Measurements from ENCODE around the gene CADM1.

The CADM1 gene

DNA sequence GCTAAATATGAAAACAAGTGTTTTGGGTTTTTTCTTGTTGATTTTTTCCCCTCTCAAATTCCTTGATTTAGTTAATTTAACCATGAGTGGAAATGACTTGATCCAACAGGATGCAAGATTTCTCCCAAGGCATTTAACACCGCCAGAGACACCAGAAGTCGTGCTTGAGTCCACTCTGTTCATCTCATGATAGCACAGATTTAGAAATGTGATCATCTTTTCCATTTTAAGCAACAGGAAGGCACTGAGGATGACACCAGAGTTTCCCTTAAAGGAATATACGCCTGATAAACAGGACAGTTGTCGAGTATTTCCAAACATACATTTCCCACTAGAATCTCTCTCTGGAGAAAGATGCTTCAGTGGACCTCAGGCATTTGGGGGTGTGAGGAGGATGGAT, 318.7 kb downstream of the CADM1 start:
- no peak for TF ChIP-seq EZH2 (IDR thresholded peaks at IDR 0.05; ENCODE audit: borderline replicate concordance, low read depth, low read length, severe bottlenecking)
- TF ChIP-seq, protein P1, sequence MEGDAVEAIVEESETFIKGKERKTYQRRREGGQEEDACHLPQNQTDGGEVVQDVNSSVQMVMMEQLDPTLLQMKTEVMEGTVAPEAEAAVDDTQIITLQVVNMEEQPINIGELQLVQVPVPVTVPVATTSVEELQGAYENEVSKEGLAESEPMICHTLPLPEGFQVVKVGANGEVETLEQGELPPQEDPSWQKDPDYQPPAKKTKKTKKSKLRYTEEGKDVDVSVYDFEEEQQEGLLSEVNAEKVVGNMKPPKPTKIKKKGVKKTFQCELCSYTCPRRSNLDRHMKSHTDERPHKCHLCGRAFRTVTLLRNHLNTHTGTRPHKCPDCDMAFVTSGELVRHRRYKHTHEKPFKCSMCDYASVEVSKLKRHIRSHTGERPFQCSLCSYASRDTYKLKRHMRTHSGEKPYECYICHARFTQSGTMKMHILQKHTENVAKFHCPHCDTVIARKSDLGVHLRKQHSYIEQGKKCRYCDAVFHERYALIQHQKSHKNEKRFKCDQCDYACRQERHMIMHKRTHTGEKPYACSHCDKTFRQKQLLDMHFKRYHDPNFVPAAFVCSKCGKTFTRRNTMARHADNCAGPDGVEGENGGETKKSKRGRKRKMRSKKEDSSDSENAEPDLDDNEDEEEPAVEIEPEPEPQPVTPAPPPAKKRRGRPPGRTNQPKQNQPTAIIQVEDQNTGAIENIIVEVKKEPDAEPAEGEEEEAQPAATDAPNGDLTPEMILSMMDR (IDR thresholded peaks at IDR 0.05; ENCODE audit: borderline replicate concordance, extremely low read depth, low read length, poor library complexity, severe bottlenecking), result no peak
- H3K79me2 ChIP-seq (ENCODE audit: insufficient read depth, low read length), result no peaks in the 10 kb centered on the region

DNA sequence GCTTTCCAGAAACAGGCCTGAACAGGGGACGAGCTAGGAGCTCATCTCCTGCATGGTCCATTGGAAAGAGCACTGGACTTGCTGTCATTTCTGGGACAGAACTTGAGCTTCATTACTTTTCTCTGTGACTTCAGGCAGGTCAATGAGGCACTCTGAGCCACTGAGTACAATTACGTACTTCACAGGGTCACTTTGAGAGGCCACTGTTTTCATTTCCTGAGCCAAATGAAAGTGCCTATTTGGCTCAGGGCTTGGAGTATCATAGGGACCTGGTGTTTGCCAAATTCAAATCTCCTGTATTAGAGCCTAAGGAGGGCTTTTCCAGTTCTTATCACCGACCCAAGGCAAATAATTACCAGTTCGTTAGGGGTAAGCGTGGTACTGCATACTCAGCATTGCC, 319.3 kb downstream of the CADM1 start:
- H3K27ac ChIP-seq (ENCODE audit: low read length), result no peak overlapping the region
- H2AFZ ChIP-seq (ENCODE audit: low read depth, low read length), result no peak overlapping the region
- ATAC-seq (ENCODE audit: insufficient read depth, low read depth) (no peak), DNase-seq (no peak)
- no peak overlapping the region for H3K4me2 ChIP-seq (ENCODE audit: insufficient read depth, low read length)
- no peaks in the 10 kb centered on the region for H3K79me2 ChIP-seq (ENCODE audit: insufficient read depth, low read length)
- no peaks in the 10 kb centered on the region for H3K36me3 ChIP-seq (ENCODE audit: insufficient read depth, low read length)
- H4K20me1 ChIP-seq (ENCODE audit: insufficient read depth, low read length), result no peaks in the 10 kb centered on the region
- no peak for TF ChIP-seq EZH2 (IDR thresholded peaks at IDR 0.05; ENCODE audit: borderline replicate concordance, low read depth, low read length, severe bottlenecking)
- TF ChIP-seq, protein P1 (IDR thresholded peaks at IDR 0.05; ENCODE audit: borderline replicate concordance, extremely low read depth, low read length, poor library complexity, severe bottlenecking), result no peak
- H3K4me3 ChIP-seq (ENCODE audit: low read depth in 1 of 2, low read length in 2 of 2), result no peak overlapping the region
- no peaks in the 10 kb centered on the region for H3K4me1 ChIP-seq (ENCODE audit: insufficient read depth, low read length)
- peaks cover 5% of the 10 kb centered on the region for H3K27me3 ChIP-seq (ENCODE audit: insufficient read depth, low read length, poor library complexity)
- H3K9me3 ChIP-seq (ENCODE audit: insufficient read depth, low read length, severe bottlenecking), result no peaks in the 10 kb centered on the region
- no peak overlapping the region for H3K9ac ChIP-seq (ENCODE audit: low read depth, low read length)

More for the DNA sequence above, 318.7 kb downstream of the CADM1 start:
- Histone ChIP-seq H3K27ac (ENCODE audit: low read length) (no peak overlapping the region), H4K20me1 (ENCODE audit: insufficient read depth, low read length) (no peaks in the 10 kb centered on the region), H3K4me2 (ENCODE audit: insufficient read depth, low read length) (no peak overlapping the region), H3K27me3 (ENCODE audit: insufficient read depth, low read length, poor library complexity) (peaks cover 5% of the 10 kb centered on the region), H3K9ac (ENCODE audit: low read depth, low read length) (no peak overlapping the region), H3K9me3 (ENCODE audit: insufficient read depth, low read length, severe bottlenecking) (no peaks in the 10 kb centered on the region), H3K4me3 (ENCODE audit: low read depth in 1 of 2, low read length in 2 of 2) (no peak overlapping the region), H3K4me1 (ENCODE audit: insufficient read depth, low read length) (no peaks in the 10 kb centered on the region), H2AFZ (ENCODE audit: low read depth, low read length) (no peak overlapping the region), H3K36me3 (ENCODE audit: insufficient read depth, low read length) (no peaks in the 10 kb centered on the region)
- no peak for ATAC-seq (ENCODE audit: insufficient read depth, low read depth)
- DNase-seq, result no peak

DNA sequence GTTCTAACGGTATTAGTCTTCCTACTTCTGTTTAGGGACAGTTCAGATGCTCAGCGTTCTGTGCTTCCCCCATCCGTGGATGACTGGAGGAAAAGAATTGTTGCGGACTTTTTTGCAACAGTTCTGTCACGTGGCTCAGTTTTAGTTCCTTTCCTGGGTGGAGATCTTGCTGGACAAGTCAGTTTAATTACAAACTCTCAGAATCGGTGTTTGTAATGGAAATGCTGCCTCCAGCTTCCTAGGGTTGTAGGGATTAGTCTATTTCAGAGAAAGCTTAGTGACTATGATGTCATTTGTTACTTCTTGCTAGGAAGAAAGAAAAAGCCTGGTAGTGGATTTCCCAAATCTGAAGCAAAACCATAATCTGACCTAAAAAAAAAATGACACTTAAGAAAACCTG, 320.4 kb downstream of the CADM1 start:
- Histone ChIP-seq H3K4me3 (ENCODE audit: low read depth in 1 of 2, low read length in 2 of 2) (no peak overlapping the region), H2AFZ (ENCODE audit: low read depth, low read length) (no peak overlapping the region), H3K27ac (ENCODE audit: low read length) (no peak overlapping the region), H3K36me3 (ENCODE audit: insufficient read depth, low read length) (no peaks in the 10 kb centered on the region), H4K20me1 (ENCODE audit: insufficient read depth, low read length) (no peaks in the 10 kb centered on the region), H3K9me3 (ENCODE audit: insufficient read depth, low read length, severe bottlenecking) (no peaks in the 10 kb centered on the region), H3K27me3 (ENCODE audit: insufficient read depth, low read length, poor library complexity) (peaks cover 5% of the 10 kb centered on the region), H3K4me1 (ENCODE audit: insufficient read depth, low read length) (no peaks in the 10 kb centered on the region), H3K4me2 (ENCODE audit: insufficient read depth, low read length) (no peak overlapping the region), H3K9ac (ENCODE audit: low read depth, low read length) (no peak overlapping the region), H3K79me2 (ENCODE audit: insufficient read depth, low read length) (no peaks in the 10 kb centered on the region)
- no peak for TF ChIP-seq EZH2 (IDR thresholded peaks at IDR 0.05; ENCODE audit: borderline replicate concordance, low read depth, low read length, severe bottlenecking)
- TF ChIP-seq, protein P1 (IDR thresholded peaks at IDR 0.05; ENCODE audit: borderline replicate concordance, extremely low read depth, low read length, poor library complexity, severe bottlenecking), result no peak
- ATAC-seq (ENCODE audit: insufficient read depth, low read depth) (no peak), DNase-seq (no peak)

DNA sequence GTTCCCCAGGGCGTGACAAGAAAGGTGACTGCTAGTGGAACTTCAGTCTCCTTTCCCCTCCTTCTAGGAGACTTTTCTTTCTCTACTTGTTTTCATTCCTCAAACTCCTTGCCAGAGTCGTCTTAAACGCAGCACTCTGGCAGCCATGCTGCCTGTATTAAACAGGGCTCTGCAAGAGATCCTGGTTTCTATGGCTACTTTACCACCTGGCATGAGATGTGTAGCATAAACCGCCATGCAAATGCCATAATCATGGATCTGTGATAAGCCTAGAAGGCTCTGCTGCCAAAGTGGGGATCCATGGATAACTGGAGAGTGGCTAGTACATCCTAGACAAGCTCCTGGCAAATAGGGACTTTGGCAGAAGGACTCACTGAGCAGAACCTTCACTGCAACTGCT, 321.1 kb downstream of the CADM1 start:
- H3K9ac ChIP-seq (ENCODE audit: low read depth, low read length), result no peak overlapping the region
- peaks cover 5% of the 10 kb centered on the region for H3K27me3 ChIP-seq (ENCODE audit: insufficient read depth, low read length, poor library complexity)
- no peaks in the 10 kb centered on the region for H3K4me1 ChIP-seq (ENCODE audit: insufficient read depth, low read length)
- no peak overlapping the region for H2AFZ ChIP-seq (ENCODE audit: low read depth, low read length)
- TF ChIP-seq, protein P1 (IDR thresholded peaks at IDR 0.05; ENCODE audit: borderline replicate concordance, extremely low read depth, low read length, poor library complexity, severe bottlenecking), result no peak
- no peak for TF ChIP-seq EZH2 (IDR thresholded peaks at IDR 0.05; ENCODE audit: borderline replicate concordance, low read depth, low read length, severe bottlenecking)
- no peaks in the 10 kb centered on the region for H3K9me3 ChIP-seq (ENCODE audit: insufficient read depth, low read length, severe bottlenecking)
- H4K20me1 ChIP-seq (ENCODE audit: insufficient read depth, low read length), result no peaks in the 10 kb centered on the region
- H3K36me3 ChIP-seq (ENCODE audit: insufficient read depth, low read length), result no peaks in the 10 kb centered on the region
- H3K79me2 ChIP-seq (ENCODE audit: insufficient read depth, low read length), result no peaks in the 10 kb centered on the region
- ATAC-seq (ENCODE audit: insufficient read depth, low read depth) (no peak), DNase-seq (no peak)
- H3K27ac ChIP-seq (ENCODE audit: low read length), result no peak overlapping the region
- H3K4me2 ChIP-seq (ENCODE audit: insufficient read depth, low read length), result no peak overlapping the region
- H3K4me3 ChIP-seq (ENCODE audit: low read depth in 1 of 2, low read length in 2 of 2), result no peak overlapping the region

Measured in DND-41 (cell line).